ENCODE measurements around the gene NPIPB6.

Gene NPIPB6

DNA sequence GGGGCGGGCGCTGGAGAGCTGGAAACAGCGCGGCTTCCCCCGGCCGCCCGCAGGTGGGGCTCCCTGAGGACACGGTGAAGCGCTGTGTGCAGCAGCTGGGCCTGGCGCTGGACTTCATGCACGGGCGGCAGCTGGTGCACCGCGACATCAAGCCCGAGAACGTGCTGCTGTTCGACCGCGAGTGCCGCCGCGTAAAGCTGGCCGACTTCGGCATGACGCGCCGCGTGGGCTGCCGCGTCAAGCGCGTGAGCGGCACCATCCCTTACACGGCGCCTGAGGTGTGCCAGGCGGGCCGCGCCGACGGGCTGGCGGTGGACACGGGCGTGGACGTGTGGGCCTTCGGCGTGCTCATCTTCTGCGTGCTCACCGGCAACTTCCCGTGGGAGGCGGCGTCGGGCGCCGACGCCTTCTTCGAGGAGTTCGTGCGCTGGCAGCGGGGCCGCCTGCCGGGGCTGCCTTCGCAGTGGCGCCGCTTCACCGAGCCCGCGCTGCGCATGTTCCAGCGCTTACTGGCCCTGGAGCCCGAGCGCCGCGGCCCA, 43.2 kb downstream of the NPIPB6 start:
- no peak for TF ChIP-seq POLR2AphosphoS5 (IDR thresholded peaks at IDR 0.05; ENCODE audit: low read depth)
- TF ChIP-seq, protein P1, sequence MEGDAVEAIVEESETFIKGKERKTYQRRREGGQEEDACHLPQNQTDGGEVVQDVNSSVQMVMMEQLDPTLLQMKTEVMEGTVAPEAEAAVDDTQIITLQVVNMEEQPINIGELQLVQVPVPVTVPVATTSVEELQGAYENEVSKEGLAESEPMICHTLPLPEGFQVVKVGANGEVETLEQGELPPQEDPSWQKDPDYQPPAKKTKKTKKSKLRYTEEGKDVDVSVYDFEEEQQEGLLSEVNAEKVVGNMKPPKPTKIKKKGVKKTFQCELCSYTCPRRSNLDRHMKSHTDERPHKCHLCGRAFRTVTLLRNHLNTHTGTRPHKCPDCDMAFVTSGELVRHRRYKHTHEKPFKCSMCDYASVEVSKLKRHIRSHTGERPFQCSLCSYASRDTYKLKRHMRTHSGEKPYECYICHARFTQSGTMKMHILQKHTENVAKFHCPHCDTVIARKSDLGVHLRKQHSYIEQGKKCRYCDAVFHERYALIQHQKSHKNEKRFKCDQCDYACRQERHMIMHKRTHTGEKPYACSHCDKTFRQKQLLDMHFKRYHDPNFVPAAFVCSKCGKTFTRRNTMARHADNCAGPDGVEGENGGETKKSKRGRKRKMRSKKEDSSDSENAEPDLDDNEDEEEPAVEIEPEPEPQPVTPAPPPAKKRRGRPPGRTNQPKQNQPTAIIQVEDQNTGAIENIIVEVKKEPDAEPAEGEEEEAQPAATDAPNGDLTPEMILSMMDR (IDR thresholded peaks at IDR 0.05; ENCODE audit: insufficient read depth, low read length): no peak
- no peak for TF ChIP-seq GABPA (IDR thresholded peaks at IDR 0.05; ENCODE audit: low read depth)
- TF ChIP-seq SPI1 (IDR thresholded peaks at IDR 0.05; ENCODE audit: borderline replicate concordance, low read depth): no peak
- TF ChIP-seq, protein P2, sequence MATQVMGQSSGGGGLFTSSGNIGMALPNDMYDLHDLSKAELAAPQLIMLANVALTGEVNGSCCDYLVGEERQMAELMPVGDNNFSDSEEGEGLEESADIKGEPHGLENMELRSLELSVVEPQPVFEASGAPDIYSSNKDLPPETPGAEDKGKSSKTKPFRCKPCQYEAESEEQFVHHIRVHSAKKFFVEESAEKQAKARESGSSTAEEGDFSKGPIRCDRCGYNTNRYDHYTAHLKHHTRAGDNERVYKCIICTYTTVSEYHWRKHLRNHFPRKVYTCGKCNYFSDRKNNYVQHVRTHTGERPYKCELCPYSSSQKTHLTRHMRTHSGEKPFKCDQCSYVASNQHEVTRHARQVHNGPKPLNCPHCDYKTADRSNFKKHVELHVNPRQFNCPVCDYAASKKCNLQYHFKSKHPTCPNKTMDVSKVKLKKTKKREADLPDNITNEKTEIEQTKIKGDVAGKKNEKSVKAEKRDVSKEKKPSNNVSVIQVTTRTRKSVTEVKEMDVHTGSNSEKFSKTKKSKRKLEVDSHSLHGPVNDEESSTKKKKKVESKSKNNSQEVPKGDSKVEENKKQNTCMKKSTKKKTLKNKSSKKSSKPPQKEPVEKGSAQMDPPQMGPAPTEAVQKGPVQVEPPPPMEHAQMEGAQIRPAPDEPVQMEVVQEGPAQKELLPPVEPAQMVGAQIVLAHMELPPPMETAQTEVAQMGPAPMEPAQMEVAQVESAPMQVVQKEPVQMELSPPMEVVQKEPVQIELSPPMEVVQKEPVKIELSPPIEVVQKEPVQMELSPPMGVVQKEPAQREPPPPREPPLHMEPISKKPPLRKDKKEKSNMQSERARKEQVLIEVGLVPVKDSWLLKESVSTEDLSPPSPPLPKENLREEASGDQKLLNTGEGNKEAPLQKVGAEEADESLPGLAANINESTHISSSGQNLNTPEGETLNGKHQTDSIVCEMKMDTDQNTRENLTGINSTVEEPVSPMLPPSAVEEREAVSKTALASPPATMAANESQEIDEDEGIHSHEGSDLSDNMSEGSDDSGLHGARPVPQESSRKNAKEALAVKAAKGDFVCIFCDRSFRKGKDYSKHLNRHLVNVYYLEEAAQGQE (IDR thresholded peaks at IDR 0.05; ENCODE audit: insufficient replicate concordance, low read depth): no peak
- DNase-seq (ENCODE audit: low read depth in 1 of 2, low spot score in 1 of 2): no peak
- no peak overlapping the region for H3K27ac ChIP-seq (replicated peaks)
- no peak overlapping the region for H3K4me3 ChIP-seq (replicated peaks; ENCODE audit: insufficient read depth, low read length)
- no peaks in the 10 kb centered on the region for H3K27me3 ChIP-seq (ENCODE audit: insufficient read depth, poor library complexity, severe bottlenecking)

DNA sequence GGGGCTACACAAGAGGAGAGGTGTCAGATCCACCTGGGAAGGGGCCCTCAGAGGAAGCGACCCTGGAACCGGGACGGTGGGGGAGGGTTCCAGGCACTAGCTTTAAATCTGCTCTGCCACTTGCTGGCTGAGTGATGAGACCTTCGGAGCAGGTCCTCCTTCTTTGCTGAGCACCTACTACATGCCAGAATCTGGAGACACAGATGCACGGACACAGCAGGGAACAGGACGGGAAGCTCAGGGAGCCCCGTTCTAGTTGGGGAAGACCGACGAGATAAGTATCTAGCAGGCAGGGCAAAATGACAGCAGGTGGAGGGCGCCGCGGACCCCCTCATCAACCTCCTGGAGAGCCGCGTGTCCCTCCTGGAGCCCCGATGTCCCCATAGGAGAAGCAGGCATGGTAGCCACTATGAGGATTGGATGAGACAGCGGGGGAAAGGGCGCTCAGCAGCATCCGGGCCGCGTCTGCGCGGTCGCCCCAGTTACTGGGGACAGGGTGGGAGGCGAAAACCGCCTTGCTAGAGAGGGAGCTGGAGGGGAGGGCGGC, 43.8 kb downstream of the NPIPB6 start:
- TF ChIP-seq, protein P1 (IDR thresholded peaks at IDR 0.05; ENCODE audit: insufficient read depth, low read length): no peak
- TF ChIP-seq POLR2AphosphoS5 (IDR thresholded peaks at IDR 0.05; ENCODE audit: low read depth) (no peak), SPI1 (IDR thresholded peaks at IDR 0.05; ENCODE audit: borderline replicate concordance, low read depth) (no peak), GABPA (IDR thresholded peaks at IDR 0.05; ENCODE audit: low read depth) (no peak)
- TF ChIP-seq, protein P2 (IDR thresholded peaks at IDR 0.05; ENCODE audit: insufficient replicate concordance, low read depth): no peak
- Histone ChIP-seq H3K4me3 (replicated peaks; ENCODE audit: insufficient read depth, low read length) (no peak overlapping the region), H3K27ac (replicated peaks) (no peak overlapping the region), H3K27me3 (ENCODE audit: insufficient read depth, poor library complexity, severe bottlenecking) (no peaks in the 10 kb centered on the region)
- DNase-seq (ENCODE audit: low read depth in 1 of 2, low spot score in 1 of 2): no peak

DNA sequence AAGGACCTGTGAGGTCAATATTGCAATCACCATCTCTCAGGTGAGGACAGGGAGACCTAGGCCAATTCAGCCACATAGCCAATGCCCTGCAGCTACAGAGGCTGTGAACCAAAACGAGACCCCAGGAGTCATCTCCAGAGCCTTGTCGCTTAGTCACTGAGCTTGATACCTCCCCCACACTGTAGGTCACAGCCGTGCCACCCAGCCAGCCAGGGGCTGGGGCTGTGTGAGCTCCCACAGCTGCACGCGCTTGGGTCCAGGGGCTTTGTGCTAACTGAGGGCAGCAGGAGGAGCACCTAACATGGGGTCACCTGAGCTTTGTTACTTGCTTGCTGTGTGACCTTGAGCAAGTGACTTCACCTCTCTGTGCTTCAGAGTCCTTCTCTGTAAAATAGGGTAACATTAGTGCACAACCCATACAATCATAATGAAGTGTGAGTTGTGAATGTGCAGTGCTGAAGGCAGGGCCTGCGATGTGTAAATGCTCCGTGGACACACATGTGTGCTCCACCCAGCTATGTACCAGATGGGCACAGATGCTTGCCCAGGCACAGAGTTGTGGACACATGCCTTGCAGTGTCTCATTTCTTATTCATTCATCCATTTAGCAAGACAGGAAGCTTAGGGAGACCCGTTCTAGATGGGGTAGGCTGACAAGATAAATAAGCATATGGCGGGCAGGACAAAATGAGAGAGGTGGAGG, 45.1 kb downstream of the NPIPB6 start:
- H3K4me3 ChIP-seq (replicated peaks; ENCODE audit: insufficient read depth, low read length): no peak overlapping the region
- no peak for DNase-seq (ENCODE audit: low read depth in 1 of 2, low spot score in 1 of 2)
- TF ChIP-seq SPI1 (IDR thresholded peaks at IDR 0.05; ENCODE audit: borderline replicate concordance, low read depth) (no peak), GABPA (IDR thresholded peaks at IDR 0.05; ENCODE audit: low read depth) (no peak), POLR2AphosphoS5 (IDR thresholded peaks at IDR 0.05; ENCODE audit: low read depth) (no peak)
- TF ChIP-seq, protein P1 (IDR thresholded peaks at IDR 0.05; ENCODE audit: insufficient read depth, low read length): no peak
- TF ChIP-seq, protein P2 (IDR thresholded peaks at IDR 0.05; ENCODE audit: insufficient replicate concordance, low read depth): no peak
- no peaks in the 10 kb centered on the region for H3K27me3 ChIP-seq (ENCODE audit: insufficient read depth, poor library complexity, severe bottlenecking)
- H3K27ac ChIP-seq (replicated peaks): no peak overlapping the region
